ENCODE results near the gene RNF114.

DNA sequence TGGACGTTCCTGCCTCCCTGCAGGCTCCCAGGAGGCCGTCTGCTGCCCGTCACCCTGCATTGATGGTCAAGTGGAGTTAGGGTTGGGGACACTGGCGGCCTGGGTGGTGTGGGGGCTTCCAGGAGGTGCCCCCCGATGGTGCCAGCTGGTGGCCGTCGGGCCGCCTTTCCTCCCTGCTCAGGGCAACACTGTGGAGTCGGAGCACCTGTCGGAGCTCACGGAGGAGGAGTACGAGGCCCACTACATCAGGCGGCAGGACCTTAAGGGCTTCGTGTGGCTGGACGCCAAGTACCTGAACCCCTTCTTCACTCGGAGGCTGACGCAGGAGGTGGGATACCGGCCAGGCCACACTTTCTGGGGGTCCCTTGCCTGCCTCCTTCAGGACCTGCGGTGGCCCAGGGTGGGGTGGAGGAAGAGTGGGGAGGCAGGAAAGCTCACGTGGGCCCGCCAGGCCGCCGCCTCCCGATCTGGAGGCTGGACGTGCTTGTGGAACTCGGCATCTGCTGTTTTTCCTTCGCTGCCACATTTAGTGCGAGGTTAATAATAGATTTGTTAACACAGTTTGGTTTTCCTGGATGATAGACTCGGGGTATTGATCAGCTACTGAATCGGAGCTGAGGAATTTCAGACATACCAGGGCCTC is 49.5 kb upstream of the RNF114 start:
- no peak for TF ChIP-seq POLR2AphosphoS5 (IDR thresholded peaks at IDR 0.05)
- TF ChIP-seq, protein P1, sequence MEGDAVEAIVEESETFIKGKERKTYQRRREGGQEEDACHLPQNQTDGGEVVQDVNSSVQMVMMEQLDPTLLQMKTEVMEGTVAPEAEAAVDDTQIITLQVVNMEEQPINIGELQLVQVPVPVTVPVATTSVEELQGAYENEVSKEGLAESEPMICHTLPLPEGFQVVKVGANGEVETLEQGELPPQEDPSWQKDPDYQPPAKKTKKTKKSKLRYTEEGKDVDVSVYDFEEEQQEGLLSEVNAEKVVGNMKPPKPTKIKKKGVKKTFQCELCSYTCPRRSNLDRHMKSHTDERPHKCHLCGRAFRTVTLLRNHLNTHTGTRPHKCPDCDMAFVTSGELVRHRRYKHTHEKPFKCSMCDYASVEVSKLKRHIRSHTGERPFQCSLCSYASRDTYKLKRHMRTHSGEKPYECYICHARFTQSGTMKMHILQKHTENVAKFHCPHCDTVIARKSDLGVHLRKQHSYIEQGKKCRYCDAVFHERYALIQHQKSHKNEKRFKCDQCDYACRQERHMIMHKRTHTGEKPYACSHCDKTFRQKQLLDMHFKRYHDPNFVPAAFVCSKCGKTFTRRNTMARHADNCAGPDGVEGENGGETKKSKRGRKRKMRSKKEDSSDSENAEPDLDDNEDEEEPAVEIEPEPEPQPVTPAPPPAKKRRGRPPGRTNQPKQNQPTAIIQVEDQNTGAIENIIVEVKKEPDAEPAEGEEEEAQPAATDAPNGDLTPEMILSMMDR (IDR thresholded peaks at IDR 0.05): no peak
- no peak for TF ChIP-seq POLR2A (IDR thresholded peaks at IDR 0.05; ENCODE audit: low read depth)
- TF ChIP-seq EP300 (IDR thresholded peaks at IDR 0.05): no peak
